Activated naive CD4-positive, alpha-beta T cell treated with Interleukin-2 at 50 U/mL for 16 hours (primary cell): ENCODE results near the gene SERPINC1.
"Not testable (repeated sequence)": the region's sequence is repeated elsewhere in the genome, so short reads cannot be mapped to it uniquely, and the experiment has no call there.

ENCODE experiments used
- DNase-seq: peaks from one replicate; pipeline ENCODE4 v3.0.0-alpha.2; 2020

Gene SERPINC1

DNA sequence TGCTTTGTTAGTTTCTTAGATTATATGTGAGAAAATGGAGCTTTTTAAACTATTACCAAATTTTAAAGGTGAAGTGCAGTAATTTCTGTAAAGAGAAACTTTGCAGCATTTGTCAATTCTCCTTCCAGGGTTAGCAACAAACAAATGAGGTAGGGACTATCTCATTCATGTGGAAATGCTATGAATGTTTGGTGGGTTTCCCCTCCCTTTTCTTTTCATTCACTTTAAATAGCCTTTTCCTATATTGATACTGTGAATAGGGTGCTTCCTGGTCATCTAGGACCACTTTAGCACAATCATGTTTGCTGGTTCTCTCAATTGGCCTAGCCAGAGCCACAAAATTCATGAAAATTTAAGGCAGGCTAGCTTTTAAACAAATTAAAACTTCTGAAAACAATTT is 28.4 kb downstream of the SERPINC1 start:
- no peak for DNase-seq

DNA sequence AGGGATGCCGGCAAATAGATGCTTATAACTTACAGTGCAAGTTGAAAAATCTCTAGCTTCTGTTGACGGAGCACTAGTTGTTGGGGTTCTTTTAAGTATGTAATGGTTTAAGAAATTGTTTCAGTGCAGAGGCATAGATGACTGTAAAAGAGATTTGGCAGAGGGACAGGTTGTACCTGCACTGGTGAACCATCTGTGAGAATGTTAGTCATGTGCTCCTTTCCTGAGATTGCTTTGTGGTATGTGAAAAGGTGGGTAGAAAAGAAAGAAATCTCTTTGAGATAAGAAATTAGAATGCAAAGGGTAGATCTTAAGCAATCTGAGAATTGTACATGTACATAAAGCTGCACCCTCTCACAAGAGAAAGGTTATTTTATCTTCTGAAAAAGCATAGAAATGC is 29.5 kb downstream of the SERPINC1 start:
- DNase-seq, result no peak

DNA sequence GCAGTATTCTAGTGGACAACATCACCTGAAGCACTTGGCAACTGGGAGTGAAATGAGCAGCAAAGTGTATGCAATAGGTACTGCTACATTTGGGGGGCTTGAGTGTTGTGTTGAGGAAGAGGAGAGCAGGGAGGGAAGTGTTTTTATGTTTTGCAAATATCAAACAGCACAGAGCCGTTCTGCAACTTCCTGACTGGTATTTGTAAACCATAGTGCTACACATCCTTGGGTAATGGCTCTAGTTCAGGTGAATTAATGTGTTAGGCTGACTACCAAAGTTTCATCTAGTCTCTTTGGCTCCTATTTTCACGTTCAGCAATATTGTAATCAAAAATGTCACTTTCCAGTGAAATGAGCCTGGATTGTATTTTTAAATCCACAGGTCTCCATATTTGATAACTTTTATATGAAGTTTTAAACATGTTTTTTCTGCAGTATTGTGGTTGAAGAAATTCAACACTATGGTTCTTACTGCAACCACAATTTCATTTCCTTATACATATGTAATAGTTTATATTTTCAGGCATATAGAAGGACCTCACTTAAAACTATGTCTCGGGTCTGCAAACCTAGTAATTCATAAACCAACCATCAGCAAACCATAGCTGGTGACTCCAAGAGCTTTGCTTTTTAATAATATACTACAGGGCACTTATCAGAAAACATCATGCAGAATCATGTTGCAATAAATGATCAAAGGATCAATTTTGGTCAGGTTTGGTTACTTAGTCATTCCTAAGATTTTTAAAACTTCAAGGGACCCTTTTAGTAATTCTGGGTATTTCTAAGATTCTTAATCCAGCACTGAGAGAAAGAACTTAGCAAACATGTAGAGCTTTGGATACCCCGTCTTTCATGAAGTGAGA is 30.1 kb downstream of the SERPINC1 start:
- DNase-seq, result no peak

DNA sequence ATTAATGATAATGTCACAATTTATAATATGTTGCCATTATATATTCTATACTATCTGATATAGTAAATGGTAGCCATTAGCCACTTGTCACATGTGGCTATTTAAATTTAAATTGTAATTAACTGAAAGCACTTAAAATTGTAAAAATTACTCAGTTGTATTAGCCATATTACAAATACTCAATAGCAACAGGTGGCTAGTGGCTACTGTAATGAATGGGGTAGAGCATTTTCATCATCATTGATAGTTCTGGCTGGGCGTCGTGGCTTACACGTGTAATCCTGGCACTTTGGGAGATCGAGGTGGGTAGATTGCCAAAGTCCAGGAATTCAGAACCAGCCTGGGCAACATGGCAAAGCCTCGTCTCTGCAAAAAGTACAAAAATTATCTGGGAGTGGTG is 32.4 kb downstream of the SERPINC1 start:
- no peak for DNase-seq

DNA sequence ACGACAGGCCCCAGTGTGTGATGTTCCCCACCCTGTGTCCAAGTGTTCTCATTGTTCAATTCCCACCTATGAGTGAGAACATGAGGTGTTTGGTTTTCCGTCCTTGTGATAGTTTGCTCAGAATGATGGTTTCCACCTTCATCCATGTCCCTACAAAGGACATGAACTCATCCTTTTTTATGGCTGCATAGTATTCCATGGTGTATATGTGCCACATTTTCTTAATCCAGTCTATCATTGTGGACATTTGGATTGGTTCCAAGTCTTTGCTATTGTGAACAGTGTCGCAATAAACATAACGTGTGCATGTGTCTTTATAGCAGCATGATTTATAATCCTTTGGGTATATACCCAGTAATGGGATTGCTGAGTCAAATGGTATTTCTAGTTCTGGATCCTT is 36.0 kb downstream of the SERPINC1 start:
- DNase-seq, result not testable (repeated sequence)

DNA sequence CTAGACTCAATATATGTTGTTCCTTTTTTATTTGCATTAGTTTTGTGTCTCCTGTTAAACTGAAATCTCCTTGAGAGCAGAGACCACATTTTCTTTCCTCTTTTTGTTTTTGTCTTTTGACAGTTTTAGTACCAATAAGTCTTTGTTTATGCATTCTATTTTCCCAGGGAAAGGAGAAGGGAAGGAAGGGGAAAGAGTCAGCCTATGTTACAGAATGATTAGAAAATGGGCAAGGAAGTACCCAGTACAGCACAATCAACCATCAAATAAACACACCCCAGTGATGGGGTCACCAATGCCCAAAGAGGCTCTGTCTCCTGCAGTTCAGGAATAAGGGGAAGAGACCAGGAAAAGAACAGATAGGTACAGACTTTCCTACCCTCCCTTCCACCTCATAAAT is 38.9 kb downstream of the SERPINC1 start:
- DNase-seq, result no peak

DNA sequence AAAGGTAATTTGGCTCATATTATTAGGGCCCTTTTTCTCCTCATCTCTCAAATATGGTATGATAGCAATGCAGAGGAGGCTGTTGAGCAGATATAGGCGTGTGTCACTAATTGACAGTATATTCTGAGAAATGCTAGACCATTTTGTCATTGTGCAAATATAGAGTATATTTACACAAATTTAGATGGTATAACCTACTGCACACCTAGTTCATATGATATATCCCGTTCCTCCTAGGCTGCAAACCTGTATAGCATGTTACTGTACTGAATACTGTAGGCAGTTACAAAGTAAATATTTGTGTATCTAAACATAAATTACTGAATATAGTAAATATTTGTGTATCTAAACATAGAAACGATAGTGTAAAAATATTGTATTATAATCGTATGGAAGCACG is 40.4 kb downstream of the SERPINC1 start:
- DNase-seq, result no peak

DNA sequence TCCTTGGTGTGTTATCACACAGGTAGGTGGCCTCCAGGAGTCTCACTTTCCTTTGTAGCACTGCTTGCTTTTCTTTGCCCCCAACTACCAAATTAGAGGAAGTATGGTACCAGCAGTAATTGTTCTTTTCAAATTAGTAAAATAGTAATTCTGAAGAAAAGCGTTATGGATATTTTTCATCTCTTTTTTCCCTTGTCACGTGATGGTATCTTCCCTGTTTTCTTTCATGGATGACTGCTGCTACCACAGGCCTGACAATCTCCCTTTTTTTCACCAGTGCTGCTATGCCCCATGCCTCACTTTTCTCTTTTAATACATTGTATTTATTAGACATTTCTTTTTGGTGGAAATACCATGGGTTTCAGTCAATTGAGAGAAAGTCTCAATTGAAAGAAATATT is 45.6 kb downstream of the SERPINC1 start:
- DNase-seq, result no peak

DNA sequence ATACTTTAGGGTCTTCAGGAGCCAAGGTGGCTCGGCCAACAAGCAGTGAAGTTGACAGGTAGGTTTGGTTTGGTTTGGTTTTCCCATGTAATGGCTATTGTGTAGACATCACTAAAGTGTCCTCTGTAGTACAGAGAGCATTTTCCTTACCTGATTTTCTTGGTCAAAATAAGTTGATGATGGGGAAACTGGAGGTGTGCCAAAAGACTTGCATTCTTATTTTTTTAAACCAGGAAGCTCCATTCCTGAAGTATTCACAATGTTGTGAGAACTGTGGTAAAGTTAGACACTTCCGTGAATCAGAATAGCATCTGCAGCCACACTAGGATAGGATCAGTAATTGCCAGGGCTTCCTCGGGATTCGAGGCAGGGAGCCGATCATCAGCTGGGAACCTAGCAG is 46.0 kb downstream of the SERPINC1 start:
- no peak for DNase-seq

DNA sequence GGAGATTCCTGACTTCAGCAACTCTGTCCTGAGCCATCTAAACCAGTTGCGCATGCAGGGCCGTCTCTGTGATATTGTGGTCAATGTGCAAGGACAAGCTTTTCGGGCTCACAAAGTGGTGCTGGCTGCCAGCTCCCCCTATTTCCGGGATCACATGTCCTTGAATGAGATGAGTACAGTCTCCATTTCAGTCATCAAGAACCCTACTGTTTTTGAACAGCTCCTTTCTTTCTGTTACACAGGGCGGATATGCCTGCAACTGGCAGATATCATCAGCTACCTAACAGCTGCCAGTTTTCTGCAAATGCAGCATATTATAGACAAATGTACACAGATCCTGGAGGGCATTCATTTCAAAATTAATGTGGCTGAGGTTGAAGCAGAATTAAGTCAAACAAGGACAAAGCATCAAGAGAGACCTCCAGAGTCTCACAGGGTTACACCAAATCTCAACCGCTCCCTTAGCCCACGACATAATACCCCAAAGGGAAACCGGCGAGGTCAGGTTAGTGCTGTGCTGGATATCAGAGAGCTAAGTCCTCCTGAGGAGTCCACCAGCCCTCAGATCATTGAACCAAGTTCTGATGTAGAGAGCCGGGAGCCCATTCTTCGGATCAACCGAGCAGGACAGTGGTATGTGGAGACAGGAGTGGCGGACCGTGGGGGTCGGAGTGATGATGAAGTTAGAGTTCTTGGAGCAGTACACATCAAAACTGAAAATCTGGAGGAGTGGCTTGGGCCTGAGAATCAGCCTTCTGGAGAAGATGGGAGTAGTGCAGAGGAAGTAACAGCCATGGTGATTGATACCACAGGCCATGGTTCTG is 46.7 kb downstream of the SERPINC1 start:
- DNase-seq, result peak; percentile 41

DNA sequence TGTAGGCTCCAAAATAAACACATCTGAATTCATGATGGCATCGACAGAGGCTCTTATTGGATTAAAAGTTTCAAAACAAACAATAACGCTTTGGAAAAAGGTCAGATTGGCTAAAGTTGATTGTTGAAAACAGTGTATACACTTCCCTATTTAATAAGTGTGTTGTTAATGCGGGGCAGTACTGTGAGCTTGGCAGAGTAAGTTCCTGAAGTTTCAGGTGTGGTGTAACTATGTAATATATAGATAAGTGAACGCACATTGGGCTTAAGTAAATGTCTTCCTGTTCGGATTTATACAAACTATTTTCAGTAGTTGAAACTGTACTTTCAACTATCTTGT is 48.1 kb downstream of the SERPINC1 start:
- DNase-seq, result no peak

DNA sequence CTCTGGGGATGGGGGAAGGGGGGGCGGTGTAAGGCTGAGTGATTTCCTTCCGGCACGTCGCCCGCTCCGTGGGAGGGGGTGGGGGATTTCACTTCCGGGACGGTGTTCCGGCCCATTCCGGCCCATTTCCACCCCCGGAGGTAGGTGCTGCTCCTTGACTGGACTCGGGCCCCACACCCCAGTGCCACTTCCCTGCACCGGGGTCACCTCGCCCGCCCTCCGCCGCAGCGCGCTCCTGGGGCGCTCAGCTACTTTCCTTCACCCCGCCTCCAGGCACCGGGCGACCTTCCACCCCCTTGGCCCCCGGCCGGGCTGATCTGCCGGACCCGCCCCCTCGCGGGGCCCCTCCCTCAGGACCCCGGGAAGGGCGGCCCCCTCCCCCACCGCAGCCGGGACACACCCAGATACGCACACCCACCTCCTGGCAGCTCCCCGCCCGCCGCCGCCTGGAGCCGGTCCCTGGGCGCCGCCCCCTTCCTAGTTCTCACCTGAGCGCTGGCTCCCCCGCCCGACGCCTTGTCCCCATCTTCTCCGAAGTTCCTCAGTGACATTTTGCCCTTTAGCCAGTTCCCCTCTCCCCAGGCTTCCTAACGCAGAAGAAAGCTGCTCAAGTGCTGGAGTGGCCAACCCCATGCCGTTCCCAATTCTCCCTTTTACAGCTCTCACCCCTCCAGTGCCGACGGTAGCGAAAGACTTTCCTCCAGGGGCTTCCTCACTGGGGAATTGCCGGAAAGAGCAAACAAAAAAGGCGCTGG is 48.7 kb downstream of the SERPINC1 start, which contains the start of gene ZBTB37:
Gene ZBTB37, plus strand, starts transcription at position 115 of the 755 bp plus-strand sequence. CDS start 1,846 bp downstream, outside the sequence.
- DNase-seq, result peak; percentile 93

DNA sequence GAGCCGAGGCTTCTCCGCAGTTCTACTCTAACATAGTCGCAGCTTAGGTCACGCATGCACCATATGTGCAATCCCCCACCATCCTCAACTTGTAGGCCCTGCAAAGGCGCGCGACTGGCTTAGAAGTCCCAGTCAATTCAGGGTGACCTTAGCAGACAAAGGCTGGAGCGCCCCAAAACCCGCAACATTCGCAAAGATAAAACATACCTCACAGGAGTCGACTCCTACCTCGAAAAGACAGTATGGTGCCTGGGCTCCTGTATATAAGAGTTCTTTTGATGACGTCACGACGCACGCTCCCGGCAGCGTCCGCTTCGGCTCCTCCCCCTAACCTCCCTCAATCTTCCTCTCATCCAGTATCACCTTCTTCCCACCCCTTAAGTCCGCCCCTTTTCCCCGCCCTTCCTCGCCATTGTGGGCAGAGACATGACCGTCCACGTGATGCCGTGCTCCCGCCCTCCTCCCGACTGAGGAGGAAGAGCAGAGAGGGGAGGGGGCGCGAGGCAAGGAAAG is 49.3 kb downstream of the SERPINC1 start, which contains the start of gene GAS5:
Gene GAS5, minus strand, starts transcription at position 237 of the 513 bp plus-strand sequence.
- peak; percentile 100 for DNase-seq

DNA sequence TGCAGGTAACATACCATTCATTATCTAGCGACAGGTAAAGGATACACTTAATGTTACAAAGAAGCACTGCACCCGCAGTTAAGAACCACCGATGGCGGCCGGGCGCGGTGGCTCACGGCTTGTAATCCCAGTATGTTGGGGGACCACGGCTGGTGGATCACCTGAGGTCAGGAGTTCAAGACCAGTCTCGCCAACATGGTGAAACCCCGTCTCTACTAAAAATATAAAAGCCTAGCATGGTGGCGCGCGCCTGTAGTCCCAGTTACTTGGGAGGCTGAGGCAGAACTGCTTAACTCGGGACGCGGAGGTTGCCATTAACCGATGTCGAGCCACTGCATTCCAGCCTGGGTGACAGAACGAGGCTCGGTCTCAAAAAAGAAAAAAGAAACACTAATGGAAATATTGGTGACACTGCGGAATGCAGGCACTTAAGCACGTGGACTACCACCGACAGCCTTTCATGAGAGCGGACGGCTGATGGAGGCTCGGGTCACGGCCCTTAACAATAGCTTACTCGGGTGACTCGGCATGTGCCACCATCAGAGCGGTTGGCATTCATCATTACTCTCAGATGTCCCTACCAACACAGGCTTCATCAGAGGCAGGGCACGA is 49.9 kb downstream of the SERPINC1 start:
- peak; percentile 40 for DNase-seq

DNA sequence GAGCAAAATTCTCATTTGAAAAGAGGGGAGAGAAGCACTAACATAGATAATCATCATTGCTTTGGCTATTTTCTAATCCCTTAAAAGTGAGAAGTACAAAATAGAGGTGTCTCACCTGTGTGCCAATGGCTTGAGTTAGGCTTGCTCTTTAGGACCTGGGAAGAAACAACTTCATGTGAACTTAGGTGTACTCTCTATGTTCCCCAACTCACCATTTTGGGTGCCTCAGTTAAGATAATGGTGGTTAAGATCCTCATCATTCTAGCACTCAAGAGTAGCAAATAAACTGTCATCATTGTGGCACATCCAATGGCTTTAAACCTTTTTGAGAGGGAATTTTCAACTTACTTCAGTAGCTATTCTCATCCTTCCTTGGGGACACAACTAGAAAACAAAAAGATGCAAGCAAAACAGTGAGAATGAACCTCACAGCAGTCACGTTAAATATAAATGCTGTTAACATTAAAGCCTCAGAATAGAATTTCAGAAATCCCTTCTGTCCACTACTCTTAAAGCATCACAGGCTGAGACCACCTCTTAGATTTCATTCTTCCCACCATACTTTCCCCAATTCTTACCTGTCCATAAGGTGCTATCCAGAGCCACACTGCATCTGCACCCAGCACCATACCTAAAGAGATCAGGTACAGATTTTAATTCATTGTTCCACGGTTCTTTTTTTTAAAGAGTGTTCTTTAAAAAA is 50.6 kb downstream of the SERPINC1 start:
- no peak for DNase-seq

DNA sequence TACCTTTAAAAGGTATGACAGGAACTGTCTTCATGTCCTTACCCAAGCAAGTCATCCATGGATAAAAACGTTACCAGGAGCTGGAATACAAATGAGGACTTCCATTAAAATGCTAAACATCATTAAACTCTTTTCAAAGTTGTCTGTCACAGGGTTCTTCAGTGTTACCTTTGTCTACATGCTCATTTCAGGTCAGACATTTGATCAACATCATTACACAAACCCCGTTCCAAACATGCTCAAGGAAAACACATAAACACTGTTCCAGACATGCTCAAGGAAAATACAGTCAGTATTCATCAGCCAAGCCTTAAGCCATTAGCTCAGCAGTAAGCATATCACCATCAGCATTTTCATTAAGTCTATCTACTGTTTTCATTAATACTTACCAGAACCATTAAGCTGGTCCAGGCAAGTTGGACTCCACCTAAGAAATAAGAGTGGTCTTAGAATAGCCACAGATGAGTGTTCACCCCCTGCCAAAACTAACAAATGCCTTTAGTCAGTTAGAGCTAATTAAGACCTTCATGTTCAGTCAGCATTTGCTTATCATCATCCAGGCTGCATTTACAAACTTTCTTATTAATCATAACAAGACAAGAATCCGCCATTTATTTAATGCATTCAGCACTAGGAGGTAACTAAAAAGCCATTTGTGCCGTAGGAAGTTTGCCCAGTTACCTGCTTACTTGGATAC is 51.5 kb downstream of the SERPINC1 start:
- no peak for DNase-seq

DNA sequence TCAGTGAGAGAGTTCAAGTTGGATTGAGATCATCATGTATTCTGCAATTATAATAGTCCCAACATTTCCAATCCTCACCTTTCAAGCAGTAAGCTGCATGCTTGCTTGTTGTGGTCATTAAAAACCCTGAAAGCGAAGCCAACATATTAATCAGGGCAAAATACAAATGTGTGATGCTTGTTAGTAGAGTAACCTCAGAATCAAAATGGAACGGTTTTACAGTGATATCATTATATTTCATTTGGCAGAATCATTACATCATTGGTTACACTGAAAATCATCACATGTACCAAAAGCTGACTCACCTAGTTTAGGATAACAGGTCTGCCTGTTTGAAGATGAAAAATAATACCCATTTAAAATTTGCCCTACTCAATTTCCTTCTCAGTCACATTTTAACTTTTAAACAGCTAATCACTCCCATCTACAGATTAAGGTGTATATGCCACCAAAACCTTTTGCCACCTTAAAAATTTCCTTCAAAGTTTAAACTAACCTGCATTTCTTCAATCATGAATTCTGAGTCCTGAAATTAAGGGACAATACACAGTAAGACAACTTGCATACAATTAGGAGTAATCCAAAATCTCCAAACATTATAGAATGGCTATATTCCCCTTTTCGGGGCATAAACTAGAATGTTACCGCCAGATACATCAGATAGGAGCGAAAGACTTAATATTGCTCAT is 52.8 kb downstream of the SERPINC1 start:
- DNase-seq, result no peak

DNA sequence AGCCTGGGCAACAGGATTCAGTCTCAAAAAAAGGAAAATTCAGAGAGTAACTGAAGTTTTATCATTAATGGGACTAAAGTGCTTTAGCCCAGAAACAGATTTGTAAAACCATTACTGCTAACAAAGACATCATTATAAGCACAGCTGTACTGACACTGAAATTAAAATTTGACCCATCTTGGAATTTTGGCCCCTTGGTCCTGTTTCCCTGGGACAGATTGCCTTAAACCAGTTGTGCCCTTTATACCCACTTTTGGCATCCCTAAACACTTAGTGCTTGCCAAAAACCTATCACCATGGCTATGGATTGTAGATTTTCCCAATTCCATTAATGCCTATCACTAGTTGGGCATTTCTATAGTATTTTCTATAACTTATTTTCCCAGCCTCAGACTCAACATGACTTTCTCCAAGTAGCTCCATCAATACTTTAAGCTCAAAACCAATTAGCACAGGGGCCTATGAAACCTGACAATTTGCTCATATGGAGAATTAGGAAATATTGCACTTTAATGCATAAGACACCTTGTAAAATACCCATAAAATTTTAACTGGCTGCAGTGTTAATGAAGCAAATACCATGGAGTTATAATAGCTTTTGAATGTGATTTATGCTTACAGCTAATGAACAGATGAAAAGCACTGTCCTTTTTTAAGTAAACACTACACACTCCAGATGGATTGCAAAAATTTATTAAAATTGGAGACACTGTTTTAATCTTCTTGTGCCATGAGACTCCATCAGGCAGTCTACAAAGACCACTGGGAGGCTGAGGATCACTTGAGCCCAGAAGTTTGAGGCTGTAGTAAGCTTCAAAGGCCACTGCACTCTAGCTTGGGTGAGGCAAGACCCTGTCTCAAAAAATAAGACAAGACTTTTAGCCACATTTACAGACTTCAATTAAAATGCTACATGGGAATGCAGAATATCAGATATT is 53.6 kb downstream of the SERPINC1 start:
- no peak for DNase-seq

DNA sequence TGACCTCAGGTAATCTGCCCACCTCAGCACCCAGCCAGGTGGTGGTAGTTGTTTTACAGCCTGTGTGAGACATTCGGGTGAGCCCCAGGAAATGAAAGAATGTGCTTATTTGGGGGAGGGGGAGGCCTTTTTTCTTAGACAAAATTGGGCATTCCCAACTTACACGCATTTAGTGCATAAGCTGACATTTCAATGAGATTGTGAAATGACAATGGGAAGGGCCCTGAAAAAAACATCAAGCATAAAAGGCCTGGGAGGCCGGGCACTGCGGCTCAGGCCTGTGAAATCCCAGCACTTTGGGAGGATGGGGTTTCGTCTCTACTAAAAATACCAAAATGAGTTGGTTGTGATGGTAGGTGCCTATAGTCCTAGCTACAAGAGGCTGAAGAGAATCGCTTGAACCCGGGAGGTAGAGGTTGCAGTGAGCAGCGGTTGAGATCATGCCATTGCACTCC is 54.3 kb downstream of the SERPINC1 start:
- DNase-seq, result no peak
